ENCODE measurements around the gene CIBAR2. TPM values are rescaled to one million over a fixed set of nuclear protein-coding genes. Genes with fewer than 3 reads are reported as not detected.

Gene CIBAR2
- polyA plus RNA-seq, 3 donors: 0.24 to 0.55 (median 0.37) TPM

DNA sequence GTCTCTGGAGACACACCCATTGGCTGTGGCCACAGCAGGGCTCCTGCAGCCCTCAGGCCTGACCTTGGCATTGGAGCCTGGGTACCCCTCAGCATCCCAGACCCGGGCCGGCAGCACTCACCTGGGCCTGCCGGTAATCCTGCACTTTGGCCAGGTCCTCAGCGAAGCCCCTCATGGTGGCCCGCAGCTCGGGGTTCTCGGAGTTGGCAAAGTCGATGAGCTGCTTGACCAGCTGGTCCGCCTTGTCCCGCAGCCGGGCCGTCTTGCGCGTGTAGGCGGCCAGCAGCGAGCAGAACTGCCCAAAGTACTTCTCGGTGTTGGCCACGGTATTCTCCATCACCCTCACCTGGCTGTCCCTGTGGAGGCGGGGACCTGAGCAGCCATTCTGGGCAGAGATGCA lies 2.2 kb downstream of the CIBAR2 start:
- DNase-seq (ENCODE audit: extremely low read depth in 1 of 11, low read depth in 9 of 11, low spot score in 4 of 11): no peak

DNA sequence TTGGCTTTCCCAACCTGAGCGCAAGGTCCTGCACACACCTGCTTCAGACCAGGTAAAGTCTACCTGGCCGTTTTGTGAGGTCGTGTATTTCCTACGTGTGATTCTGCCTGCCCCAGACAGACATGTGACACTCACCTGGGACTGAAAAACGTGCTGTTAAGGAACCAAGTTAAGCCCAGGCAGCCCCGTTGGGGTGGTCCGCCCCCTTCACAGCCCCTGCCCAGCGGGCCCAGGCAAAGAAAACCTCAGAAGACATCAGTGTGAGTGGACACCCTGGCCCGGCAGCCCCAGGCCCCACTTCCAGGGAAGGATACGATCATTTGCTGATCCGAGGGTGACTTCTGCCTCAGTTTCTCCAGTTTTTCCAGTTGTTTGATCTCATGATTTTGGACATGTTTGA lies 4.7 kb downstream of the CIBAR2 start:
- DNase-seq (ENCODE audit: extremely low read depth in 1 of 11, low read depth in 9 of 11, low spot score in 4 of 11): no peak

DNA sequence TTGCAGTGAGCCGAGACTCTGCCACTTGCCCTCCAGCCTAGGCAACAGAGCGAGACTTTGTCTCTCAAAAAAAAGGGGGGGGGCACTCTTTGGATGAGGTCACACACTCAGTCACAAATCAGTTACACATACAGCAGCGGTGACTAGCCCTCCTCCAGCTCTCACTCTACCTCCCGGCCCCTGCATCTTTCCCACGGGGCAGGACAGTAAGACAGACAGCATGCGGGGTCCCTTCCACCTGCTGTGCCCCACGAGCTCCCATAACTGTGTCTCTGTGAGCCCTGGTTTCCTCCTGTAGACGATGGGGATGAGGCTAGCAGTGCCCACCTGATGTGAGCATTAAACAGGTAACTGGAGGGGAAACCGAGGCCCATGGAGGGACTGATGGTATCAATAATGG lies 5.2 kb downstream of the CIBAR2 start:
- no peak for DNase-seq (ENCODE audit: extremely low read depth in 1 of 11, low read depth in 9 of 11, low spot score in 4 of 11)

DNA sequence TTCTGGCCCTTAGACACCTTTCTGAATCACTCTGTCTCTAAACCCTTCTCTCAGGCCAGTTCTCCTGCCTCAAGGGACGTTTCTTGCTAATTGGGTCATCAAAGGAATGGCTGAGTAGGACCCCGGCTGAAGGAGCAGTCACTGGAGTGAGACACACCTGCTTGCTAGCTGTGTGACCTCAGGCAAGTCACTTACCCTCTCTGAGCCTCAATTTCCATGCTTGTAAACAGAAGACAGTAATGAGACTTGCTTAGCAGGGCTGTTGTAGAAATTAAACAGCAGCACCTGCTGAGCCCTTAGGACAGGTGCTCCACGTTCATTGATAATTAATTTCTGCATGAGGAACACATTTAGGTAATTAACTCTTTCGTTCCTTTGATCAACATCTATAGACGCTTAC lies 6.8 kb downstream of the CIBAR2 start:
- DNase-seq (ENCODE audit: extremely low read depth in 1 of 11, low read depth in 9 of 11, low spot score in 4 of 11): no peak

DNA sequence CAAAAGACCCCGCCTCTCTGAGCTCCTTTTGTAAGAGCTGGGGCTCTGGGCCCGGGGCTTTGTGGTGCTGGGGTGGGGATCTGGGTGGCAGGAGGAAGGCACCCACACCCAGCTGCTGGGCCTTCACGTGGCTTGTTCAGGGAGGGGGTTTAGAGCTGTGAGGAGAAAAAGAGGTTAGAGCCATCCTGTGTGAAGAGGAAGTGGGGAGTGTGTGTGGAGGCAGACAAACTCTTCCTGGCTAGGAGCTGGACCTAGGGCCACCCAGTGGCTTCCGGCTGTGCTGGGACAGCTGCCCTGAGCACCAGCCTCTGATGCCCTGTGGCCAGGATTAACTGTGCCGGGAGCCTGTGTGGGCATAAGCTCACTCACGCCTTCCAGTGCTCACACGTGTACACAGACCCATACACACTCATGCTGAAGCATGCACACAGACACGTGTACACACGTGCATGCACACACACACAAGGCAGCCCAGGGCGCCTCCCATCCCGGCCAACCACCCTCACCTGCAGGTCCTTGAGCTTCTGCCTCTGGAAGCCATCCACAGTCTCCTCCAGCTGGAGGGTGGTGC lies 7.4 kb downstream of the CIBAR2 start:
- DNase-seq (ENCODE audit: extremely low read depth in 1 of 11, low read depth in 9 of 11, low spot score in 4 of 11): no peak

DNA sequence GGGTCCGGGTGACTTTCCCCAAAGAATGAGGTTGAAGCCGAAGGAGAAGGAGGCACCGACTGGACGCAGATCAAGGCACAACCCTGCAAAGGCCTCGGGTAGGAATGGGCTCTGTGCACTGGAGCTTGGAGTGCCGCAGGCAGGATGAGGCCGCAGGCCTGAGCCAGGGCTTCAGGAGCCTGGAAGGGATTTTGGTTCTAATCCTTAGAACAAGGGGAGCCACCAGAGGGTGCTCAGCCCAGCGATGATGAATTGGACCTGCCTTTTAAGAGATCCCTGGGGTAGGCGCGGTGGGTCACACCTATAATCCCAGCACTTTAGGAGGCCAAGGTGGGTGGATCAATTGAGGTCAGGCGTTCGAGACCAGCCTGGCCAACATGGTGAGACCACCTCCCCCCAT lies 8.1 kb downstream of the CIBAR2 start:
- no peak for DNase-seq (ENCODE audit: extremely low read depth in 1 of 11, low read depth in 9 of 11, low spot score in 4 of 11)

DNA sequence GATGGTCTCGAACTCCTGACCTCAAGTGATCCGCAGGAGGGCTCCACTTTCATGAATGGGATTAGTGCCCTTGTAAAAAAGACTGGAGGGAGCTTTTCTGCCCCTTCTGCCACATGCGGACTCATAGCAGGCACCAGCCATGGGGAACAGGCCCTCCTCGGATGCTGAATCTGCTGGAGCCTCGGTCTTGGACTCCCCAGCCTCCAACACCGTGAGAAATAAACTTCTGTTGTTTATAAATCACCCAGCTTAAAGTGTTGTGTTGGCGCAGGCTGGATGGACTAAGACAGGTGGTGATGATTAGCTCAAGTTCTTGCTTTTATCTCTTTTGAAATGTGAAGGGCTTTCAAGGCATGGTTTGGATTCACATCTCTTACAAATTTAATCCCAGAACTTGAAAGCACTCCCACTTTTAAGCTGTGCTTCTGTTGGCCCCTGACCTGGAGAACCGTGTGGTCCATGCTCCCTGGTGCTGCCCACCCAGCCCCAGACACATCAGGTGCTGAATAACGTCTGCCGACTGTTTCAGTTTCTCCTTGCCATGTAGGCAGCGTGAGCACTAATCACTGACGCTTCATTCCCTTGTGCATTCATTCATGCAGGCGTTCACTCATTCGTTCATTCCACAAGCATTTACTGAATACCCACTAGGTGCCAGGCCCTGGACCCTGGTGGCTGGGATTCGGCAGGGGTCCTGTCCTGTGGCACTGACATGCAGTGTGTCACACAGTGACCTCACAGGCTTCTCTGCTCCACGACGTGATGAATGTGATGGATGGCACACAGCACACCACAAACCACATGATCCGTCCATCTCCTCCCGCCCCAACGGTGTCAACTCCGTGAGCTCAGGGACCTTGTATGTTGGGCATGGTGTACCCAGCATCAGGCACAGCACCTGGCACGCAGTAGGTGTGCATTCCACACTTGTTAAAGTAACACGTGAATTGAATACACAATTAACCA lies 8.9 kb downstream of the CIBAR2 start:
- no peak for DNase-seq (ENCODE audit: extremely low read depth in 1 of 11, low read depth in 9 of 11, low spot score in 4 of 11)

DNA sequence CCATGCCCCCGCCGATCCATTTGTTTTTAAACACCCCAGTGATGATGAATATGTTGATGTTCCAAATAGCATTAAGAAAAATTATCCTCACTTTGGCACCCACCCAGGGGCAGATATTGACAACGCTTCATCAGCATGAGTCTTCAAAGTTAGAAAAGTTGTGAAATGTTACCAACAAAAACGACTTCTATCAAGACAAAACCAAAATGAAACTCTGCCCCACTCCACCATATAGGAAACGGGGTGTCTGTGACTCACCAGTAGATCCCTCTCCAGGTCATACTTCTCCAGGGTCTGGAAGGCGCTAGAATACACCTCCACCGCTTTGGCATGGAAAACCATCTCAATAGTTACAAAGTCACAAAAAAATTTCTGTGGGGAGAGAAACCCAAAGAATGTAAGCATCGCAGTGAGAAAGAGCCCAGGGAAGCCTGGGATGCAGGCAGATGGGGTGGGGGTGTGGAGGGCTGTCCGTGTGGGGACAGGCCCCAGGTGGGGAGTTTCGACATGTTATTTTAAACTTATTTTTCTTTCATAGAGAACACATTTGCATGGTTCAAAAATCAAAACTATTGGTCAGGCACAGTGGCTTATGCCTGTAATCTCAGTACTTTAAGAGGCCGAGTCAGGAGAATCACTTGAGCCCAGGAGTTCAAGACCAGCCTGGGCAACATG lies 10.2 kb downstream of the CIBAR2 start:
- no peak for DNase-seq (ENCODE audit: extremely low read depth in 1 of 11, low read depth in 9 of 11, low spot score in 4 of 11)

DNA sequence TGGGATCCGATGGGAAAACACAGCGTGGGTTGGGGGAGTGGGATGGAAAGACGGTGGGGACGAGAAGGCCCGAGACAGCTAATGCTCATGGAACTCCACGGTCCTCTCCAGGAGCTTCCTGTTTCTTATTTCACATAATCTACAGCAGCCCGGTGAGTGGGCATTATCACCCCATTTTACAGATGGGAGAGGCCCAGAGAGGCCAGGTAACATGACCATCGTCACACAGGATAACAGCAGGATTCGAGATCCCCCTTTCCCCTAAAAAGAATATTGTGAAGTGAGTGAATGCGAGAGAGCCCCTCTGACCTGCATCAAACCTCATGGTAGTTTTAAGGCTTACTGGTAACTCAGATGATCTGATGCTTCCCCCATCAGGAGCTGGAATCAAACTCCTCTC lies 12.0 kb downstream of the CIBAR2 start:
- no peak for DNase-seq (ENCODE audit: extremely low read depth in 1 of 11, low read depth in 9 of 11, low spot score in 4 of 11)

DNA sequence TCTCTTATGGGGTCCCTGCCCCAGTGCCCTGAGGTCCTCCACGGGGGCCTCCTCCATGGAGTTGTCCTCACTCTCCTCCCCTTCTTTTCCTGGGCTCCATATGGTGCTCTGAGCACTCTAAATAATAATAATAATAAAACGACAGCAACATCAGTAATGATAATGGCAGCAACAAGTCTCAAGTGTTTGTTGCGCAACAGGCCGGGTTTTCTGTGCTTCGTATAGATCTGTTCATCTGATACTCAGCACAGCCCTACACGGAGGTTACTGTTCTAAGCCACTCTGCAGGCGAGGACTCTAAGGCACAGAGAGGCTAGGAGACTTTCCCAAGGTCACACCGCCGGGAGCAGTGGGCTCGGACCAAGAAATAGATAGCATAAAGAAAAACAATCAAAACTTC lies 13.7 kb downstream of the CIBAR2 start:
- no peak for DNase-seq (ENCODE audit: extremely low read depth in 1 of 11, low read depth in 9 of 11, low spot score in 4 of 11)

DNA sequence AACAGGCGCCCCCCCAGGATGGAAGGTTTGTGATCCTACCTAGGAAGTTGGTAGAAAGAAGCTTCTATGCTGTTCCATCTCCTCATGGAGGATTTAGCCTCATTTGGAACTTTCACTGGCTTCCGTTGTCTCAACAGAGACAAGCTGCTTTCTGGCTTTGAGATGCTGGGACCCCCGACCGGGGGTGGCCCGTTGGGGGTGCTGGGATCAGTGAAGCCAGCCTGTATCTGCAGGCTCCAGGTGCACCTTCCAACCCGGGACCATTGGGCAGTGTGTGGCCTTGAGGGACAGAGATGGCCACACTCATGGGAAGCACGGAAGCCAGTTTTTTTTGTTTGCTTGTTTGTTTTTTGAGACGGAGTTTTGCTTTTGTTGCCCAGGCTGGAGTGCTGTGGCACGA lies 15.4 kb downstream of the CIBAR2 start:
- no peak for DNase-seq (ENCODE audit: extremely low read depth in 1 of 11, low read depth in 9 of 11, low spot score in 4 of 11)

DNA sequence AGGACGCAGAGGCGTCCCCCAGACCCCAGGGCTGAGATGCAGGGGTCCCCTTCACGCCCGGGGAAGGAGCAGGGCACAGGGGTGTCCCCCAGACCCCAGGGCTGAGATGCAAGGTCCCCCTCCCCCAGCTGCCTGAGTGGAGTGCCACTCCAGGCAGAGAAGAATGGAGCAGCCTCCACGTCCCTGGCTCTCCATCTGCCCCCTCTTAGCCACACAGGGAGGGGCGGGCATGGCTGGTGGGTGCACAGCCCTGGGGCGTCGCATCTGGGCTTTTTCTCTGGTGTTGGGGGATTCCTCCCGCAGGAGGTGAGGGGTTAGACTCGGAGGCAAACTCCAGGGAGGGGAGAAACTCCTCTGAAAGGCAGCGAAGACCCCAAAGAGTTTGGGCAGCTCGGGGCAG lies 17.5 kb downstream of the CIBAR2 start:
- no peak for DNase-seq (ENCODE audit: extremely low read depth in 1 of 11, low read depth in 9 of 11, low spot score in 4 of 11)

DNA sequence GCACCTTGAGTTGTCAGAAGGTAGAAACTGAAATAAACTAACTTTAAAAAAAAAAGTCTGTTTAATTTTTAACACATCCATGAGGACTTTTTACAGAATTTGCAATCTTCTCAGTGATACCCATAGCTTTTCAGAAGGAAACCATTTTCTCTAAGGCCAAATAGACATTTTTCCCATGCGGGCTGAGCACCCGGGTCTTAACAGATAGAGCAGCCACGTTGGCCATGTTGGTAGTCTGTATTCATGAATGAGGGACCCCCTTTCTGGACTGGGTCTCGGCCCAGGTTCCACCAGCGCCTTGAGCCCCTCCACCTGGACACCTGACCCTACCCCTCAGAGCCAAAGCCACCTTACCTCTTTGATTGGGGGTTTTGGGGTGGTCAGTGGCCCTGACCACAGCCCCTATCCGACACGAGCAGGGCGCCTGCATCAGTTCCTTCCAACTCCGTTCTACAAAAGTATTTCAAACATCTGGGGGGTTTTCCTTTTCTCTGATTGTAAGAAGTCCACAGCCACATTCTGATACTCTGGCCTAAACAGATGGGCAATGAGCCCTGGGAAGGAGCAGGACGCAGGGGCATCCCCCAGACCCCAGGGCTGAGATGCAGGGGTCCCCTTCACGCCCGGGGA lies 18.0 kb downstream of the CIBAR2 start:
- no peak for DNase-seq (ENCODE audit: extremely low read depth in 1 of 11, low read depth in 9 of 11, low spot score in 4 of 11)

DNA sequence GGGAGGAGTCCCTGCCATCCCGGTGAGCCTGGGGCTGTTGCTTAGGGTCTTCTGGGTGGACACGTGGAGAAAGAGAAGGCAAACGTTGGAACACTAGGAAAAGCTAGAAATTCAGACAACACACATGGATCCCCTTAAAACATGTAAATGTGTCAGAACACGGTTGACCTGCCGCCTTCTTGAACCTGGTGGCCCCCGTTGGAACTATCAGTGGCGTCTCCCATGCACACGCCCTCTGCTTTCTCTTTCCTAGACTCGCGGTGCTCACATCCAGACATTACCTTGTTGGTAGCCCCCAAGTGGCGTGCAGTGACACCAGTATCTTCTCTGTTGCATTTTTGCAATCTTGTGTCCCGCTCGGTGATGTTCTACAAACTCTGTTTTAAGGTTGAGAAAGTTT lies 18.6 kb downstream of the CIBAR2 start:
- DNase-seq (ENCODE audit: extremely low read depth in 1 of 11, low read depth in 9 of 11, low spot score in 4 of 11): no peak

DNA sequence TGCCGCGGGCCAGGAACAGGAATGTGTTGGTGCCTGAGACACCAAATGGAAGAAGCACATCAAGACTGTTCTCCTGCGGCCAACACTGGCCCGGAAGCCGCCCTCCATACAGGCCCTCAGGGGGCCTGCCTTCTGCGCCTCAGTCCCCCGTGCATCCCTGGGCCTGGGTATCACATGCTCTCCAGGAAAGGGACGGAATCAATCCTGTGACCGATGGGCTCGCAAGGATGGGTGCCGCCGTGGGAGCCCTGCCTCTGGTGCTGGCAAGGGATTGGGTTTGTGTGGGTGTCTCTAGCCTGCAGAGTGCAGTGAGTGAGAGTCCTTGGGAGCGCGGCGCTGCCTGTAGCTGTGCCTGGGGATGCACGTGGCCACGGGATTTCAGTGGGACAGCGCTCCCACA lies 19.4 kb downstream of the CIBAR2 start:
- DNase-seq (ENCODE audit: extremely low read depth in 1 of 11, low read depth in 9 of 11, low spot score in 4 of 11): no peak

DNA sequence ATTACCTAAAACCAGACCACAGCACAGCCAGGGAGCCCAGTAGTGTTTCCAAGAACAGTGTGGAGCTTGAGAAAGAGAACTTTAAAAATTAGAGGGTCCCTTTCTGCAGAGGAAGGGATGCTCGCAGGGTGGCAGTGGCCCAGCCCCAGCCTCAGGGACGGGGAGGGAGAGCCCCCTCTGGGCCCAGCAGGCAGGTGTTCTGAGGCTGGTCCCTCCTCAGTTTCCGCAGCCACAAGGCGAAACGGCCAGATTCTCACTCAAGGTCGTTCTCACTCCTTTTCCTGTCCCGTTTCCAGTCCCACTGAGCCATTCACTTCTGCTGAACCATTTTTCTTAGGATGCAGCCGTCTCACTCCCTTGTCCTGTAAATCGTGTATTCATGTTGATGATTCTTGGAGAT lies 20.0 kb downstream of the CIBAR2 start:
- DNase-seq (ENCODE audit: extremely low read depth in 1 of 11, low read depth in 9 of 11, low spot score in 4 of 11): no peak

DNA sequence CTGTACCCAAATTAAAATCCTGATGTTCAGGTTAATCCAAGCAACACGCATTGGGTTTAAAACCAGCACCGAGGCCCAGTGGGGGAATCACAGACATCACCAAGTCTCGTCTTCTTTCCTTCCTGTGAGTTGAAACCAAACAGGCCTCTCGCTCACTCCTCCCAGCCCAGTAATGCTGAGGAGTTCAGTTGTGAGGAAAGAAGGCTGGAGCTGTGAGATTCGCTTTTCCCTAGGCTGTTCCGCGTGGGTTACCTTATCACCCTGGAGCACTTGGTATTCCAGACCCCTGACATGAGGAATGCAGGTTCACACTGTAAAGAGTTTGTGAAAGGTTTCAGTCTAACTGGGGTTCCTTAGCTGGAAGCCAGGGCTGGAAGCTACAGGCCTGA lies 20.8 kb downstream of the CIBAR2 start:
- no peak for DNase-seq (ENCODE audit: extremely low read depth in 1 of 11, low read depth in 9 of 11, low spot score in 4 of 11)

DNA sequence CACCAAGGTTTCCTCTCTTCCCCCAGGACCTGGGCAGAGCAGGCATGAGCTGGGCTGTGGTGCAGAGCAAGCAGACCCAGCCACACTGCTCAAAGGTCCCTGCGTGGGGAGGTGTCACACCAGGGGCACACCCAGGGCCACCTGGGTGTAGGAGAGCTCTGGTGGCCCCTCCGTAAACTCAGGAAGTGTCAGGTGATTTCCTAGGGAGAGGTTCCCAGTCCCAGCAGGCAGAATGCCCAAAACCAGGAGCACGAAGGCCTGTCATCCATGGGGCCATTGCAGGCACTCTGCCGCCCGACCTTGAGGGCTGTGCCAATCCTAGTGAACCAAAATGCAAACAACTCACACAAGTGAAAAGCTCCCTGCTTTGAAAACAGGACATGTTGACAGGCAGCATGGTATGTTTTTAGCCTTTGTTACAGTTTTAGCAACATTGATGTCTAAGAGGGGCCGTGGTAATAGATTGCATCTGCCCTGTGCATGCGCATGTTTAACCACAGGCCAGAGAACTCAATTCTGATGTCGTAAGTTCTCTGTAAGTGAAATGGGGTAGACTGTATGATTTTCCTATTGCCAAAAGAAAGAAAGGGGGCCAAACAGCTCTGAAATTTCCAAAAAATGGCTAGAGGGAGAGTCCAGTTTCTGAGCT lies 21.3 kb downstream of the CIBAR2 start:
- DNase-seq (ENCODE audit: extremely low read depth in 1 of 11, low read depth in 9 of 11, low spot score in 4 of 11): no peak

DNA sequence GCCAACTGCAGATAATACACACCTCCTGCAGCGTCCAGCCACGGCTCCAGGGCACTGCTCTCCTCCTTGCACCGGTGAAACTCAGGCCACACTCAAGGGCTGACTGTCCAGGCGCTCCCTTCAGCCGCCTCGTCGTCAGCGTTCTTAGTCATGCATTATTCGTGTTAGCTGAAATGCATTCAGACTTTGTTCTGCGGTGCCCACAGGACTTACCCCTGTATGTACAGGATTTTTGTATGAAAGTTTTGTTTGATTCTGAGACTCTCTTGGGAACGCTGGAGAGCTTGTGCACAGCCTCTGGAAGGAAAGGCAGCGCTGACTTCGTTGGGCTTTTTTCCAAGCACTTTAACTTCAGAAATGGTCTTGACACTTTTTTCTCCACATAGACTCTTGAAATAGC lies 22.1 kb downstream of the CIBAR2 start:
- DNase-seq (ENCODE audit: extremely low read depth in 1 of 11, low read depth in 9 of 11, low spot score in 4 of 11): no peak
